Testis (tissue), 3 donors: ENCODE data around the gene SMCO1. TPM values are rescaled to one million over a fixed set of nuclear protein-coding genes. Genes with fewer than 3 reads are reported as not detected.
"Not testable (repeated sequence)": the region's sequence is repeated elsewhere in the genome, so short reads cannot be mapped to it uniquely, and the experiment has no call there.

Experiments
- DNase-seq: peaks from one replicate; pipeline ENCODE4 v3.0.0-alpha.2; 2019
- H3K27ac ChIP-seq, 2 donors: fragments of 200-600 bp; sonication (generic); one replicate each; pipeline ENCODE4 v1.5.1; 2019
- H3K27me3 ChIP-seq: fragments of 200-600 bp; sonication (generic); one replicate; pipeline ENCODE4 v1.5.1; 2019
- H3K36me3 ChIP-seq: fragments of 200-600 bp; sonication (generic); one replicate; pipeline ENCODE4 v1.5.1; 2017; ENCODE audit warnings: low read depth; ENCODE audit errors: missing control alignments
- H3K4me1 ChIP-seq: fragments of 200-600 bp; sonication (generic); one replicate; pipeline ENCODE4 v1.5.1; 2019
- H3K4me3 ChIP-seq, 2 donors: fragments of 200-600 bp; sonication (generic); one replicate each; pipeline ENCODE4 v1.5.1; 2017 to 2019
- H3K9me3 ChIP-seq: fragments of 200-600 bp; sonication (generic); one replicate; pipeline ENCODE4 v1.5.1; 2017
- CTCF ChIP-seq, 3 experiments: fragments of 450-650 bp in 2 of 3; fragments of 200-600 bp in 1 of 3; sonication (generic) in 1 of 3; IDR thresholded peaks; one replicate each; pipeline ENCODE4 v1.5.1; 2016 to 2019; ENCODE audit warnings: antibody characterized with exemption in 3 of 3, mild to moderate bottlenecking in 2 of 3, moderate library complexity in 1 of 3
- POLR2A ChIP-seq: fragments of 450-650 bp; IDR thresholded peaks from one replicate; pipeline ENCODE4 v1.6.1; 2017; ENCODE audit warnings: antibody characterized with exemption, mild to moderate bottlenecking, moderate library complexity
- WGBS, 2 donors: methylation state at CpG; one replicate each; pipeline ENCODE4 v1.1.5; 2018; 5-methylcytosine and 5-hydroxymethylcytosine counted together
- intact Hi-C: fragments of 100-400 bp; cut with DNase I; formaldehyde crosslinking; loops from one replicate; pipeline ENCODE4 v1.15.1; 2023; ENCODE audit warnings: low total_unique reads
- polyA plus RNA-seq: library from polyadenylated mRNA; stranded (reverse); fragments of 350-450 nt; fragmentation: Illumina TruSeq; extraction: RNeasy Lipid Tissue Mini Kit (QIAGEN cat#74804); gene quantifications from one replicate; pipeline ENCODE4 v1.2.3, GENCODE V29; 2014; ENCODE audit warnings: low read depth, low replicate concordance; ENCODE audit not compliant: insufficient read depth
- small RNA-seq, 2 donors: library from RNA; depleted of rRNA; stranded (forward); fragments of <200 nt; gene quantifications; one replicate each; pipeline ENCODE3, GENCODE V24; 2016
- total RNA-seq, 2 donors: library from RNA; depleted of rRNA; stranded (reverse); fragments of >200 nt; gene quantifications; one replicate each; pipeline ENCODE4 v1.2.3, GENCODE V29; 2016

The SMCO1 gene
- total and polyA plus RNA-seq, 3 donors from 2014 or later, result 0.24 to 0.91 (median 0.25) TPM

GRCh38 chr3:196463804-196464203 lies 51.3 kb downstream of the SMCO1 start:
- TF ChIP-seq CTCF (IDR thresholded peaks at IDR 0.05) (no peak), POLR2A (no peak)
- intact Hi-C loops, result no loop called here
- H3K4me1 ChIP-seq, result no peaks in the 10 kb centered on the region

GRCh38 chr3:196463478-196463756 lies 51.7 kb downstream of the SMCO1 start:
- Histone ChIP-seq H3K36me3 (no peaks in the 10 kb centered on the region), H3K4me1 (no peaks in the 10 kb centered on the region)
- WGBS, 2 donors, result 98 to 100% methylated on average over 2 of the region's 2 CpGs

More at GRCh38 chr3:196463804-196464203, 51.3 kb downstream of the SMCO1 start:
- 98 to 99% methylated on average over 3 of the region's 3 CpGs for WGBS, 2 donors
- Histone ChIP-seq H3K27ac (no peak overlapping the region), H3K9me3 (no peaks in the 10 kb centered on the region), H3K27me3 (no peaks in the 10 kb centered on the region), H3K4me3 (no peak overlapping the region), H3K36me3 (no peaks in the 10 kb centered on the region)
- DNase-seq, result no peak

GRCh38 chr3:196462680-196463477 lies 52.3 kb downstream of the SMCO1 start:
- WGBS, 2 donors, result 94% methylated on average over 1 of the region's 1 CpG
- H3K36me3 ChIP-seq, H3K27me3 ChIP-seq, H3K27ac ChIP-seq, intact Hi-C loops, H3K4me1 ChIP-seq, DNase-seq, H3K4me3 ChIP-seq, H3K9me3 ChIP-seq: not testable (repeated sequence)

More at GRCh38 chr3:196463478-196463756, 51.7 kb downstream of the SMCO1 start:
- TF ChIP-seq POLR2A (no peak), CTCF (IDR thresholded peaks at IDR 0.05) (no peak)
- no peak for DNase-seq
- no peak overlapping the region for H3K4me3 ChIP-seq
- no peaks in the 10 kb centered on the region for H3K9me3 ChIP-seq
- no peak overlapping the region for H3K27ac ChIP-seq
- intact Hi-C loops, result no loop called here
- no peaks in the 10 kb centered on the region for H3K27me3 ChIP-seq

- H3K4me1 ChIP-seq, result no peaks in the 10 kb centered on the region
- WGBS, 2 donors, result 73 to 78% methylated on average over 4 of the region's 4 CpGs
- no peaks in the 10 kb centered on the region for H3K27me3 ChIP-seq
- intact Hi-C loops, result no loop called here
- H3K4me3 ChIP-seq, result no peak overlapping the region
- no peak overlapping the region for H3K27ac ChIP-seq
- no peaks in the 10 kb centered on the region for H3K36me3 ChIP-seq
- TF ChIP-seq CTCF (IDR thresholded peaks at IDR 0.05) (no peak), POLR2A (no peak)
- no peak for DNase-seq
- H3K9me3 ChIP-seq, result no peaks in the 10 kb centered on the region
Observed at GRCh38 chr3:196458063-196458462, 57.1 kb downstream of the SMCO1 start.

GRCh38 chr3:196457470-196457869 lies 57.7 kb downstream of the SMCO1 start:
- H3K9me3 ChIP-seq, H3K27me3 ChIP-seq, H3K36me3 ChIP-seq, DNase-seq, H3K4me3 ChIP-seq, H3K27ac ChIP-seq, intact Hi-C loops, H3K4me1 ChIP-seq: not testable (repeated sequence)
- WGBS, 2 donors, result 70 to 73% methylated on average over 7 of the region's 7 CpGs

Small RNA genes lying within 50 kb of the gene (small RNA-seq; reads per million reads assigned to genes)
- 0 reads per million in 2 donors for gene RPS29P3

Other genes starting within 250 kb of the SMCO1 start
- 10 to 100 TPM; 51.3 to 69.3 TPM for gene PCYT1A, start 227.6 kb downstream of the SMCO1 start, total RNA-seq
- 66.0 TPM for gene PCYT1A, start 227.6 kb downstream of the SMCO1 start, polyA plus RNA-seq
- gene DYNLT2B, start 197.1 kb downstream of the SMCO1 start, total RNA-seq, result 10 to 100 TPM; 19.4 to 29.1 TPM
- 59.7 TPM for gene DYNLT2B, start 197.1 kb downstream of the SMCO1 start, polyA plus RNA-seq
- 1 to 10 TPM; 4.8 to 6.8 TPM for gene TM4SF19, start 177.0 kb downstream of the SMCO1 start, total RNA-seq
- 8.4 TPM for gene TM4SF19, start 177.0 kb downstream of the SMCO1 start, polyA plus RNA-seq
- gene UBXN7, start 82.9 kb downstream of the SMCO1 start, total RNA-seq, result 10 to 100 TPM; 40.4 to 49.1 TPM
- 40.2 TPM for gene UBXN7, start 82.9 kb downstream of the SMCO1 start, polyA plus RNA-seq
- 10 to 100 TPM; 37.7 to 52.8 TPM for gene RNF168, start 11.6 kb downstream of the SMCO1 start, total RNA-seq
- gene RNF168, start 11.6 kb downstream of the SMCO1 start, polyA plus RNA-seq, result 45.4 TPM
- 10 to 100 TPM; 25.8 to 38.6 TPM for gene WDR53, start 53.2 kb upstream of the SMCO1 start, total RNA-seq
- gene WDR53, start 53.2 kb upstream of the SMCO1 start, polyA plus RNA-seq, result 140 TPM
- gene FBXO45, start 53.3 kb upstream of the SMCO1 start, total RNA-seq, result 10 to 100 TPM; 11.0 to 16.4 TPM
- gene FBXO45, start 53.3 kb upstream of the SMCO1 start, polyA plus RNA-seq, result 20.4 TPM
- gene NRROS, start 124.3 kb upstream of the SMCO1 start, total RNA-seq, result 1 to 10 TPM; 2.8 to 3.2 TPM
- gene NRROS, start 124.3 kb upstream of the SMCO1 start, polyA plus RNA-seq, result 5.5 TPM
- 10 to 100 TPM in 1 of 2 donors, 1 to 10 TPM in 1; 7.4 to 11.1 TPM for gene CEP19, start 196.9 kb upstream of the SMCO1 start, total RNA-seq
- 17.1 TPM for gene CEP19, start 196.9 kb upstream of the SMCO1 start, polyA plus RNA-seq
- 10 to 100 TPM; 23.8 to 37.5 TPM for gene PIGX, start 197.0 kb upstream of the SMCO1 start, total RNA-seq
- 21.6 TPM for gene PIGX, start 197.0 kb upstream of the SMCO1 start, polyA plus RNA-seq
- gene PAK2, start 224.5 kb upstream of the SMCO1 start, total RNA-seq, result 10 to 100 TPM; 47.4 to 49.2 TPM
- gene PAK2, start 224.5 kb upstream of the SMCO1 start, polyA plus RNA-seq, result 30.7 TPM